Measurements from ENCODE around the gene CAMKMT.

CAMKMT gene

GRCh38 chr2:44688456-44689124 lies 326.8 kb downstream of the CAMKMT start:
- Histone ChIP-seq H3K14ac (ENCODE audit: low read length) (no peak overlapping the region), H4K8ac (ENCODE audit: low read depth, low read length) (no peak overlapping the region), H3K4me3 (ENCODE audit: low read depth, low read length) (no peak overlapping the region), H3K9me3 (ENCODE audit: insufficient read depth, low read depth, low read length) (no peaks in the 10 kb centered on the region), H2BK5ac (ENCODE audit: low read depth, low read length, poor library complexity) (no peak overlapping the region), H2AK5ac (ENCODE audit: low read length) (no peak overlapping the region), H2BK120ac (ENCODE audit: insufficient read depth, low read length, poor library complexity) (no peak overlapping the region), H2BK12ac (ENCODE audit: low read length) (no peak overlapping the region), H3K36me3 (ENCODE audit: control insufficient read depth in 1 of 2, insufficient read depth in 2 of 2, low read length in 2 of 2) (no peaks in the 10 kb centered on the region), H2AFZ (ENCODE audit: insufficient read depth, low read length, poor library complexity) (no peak overlapping the region), H3K27ac (ENCODE audit: low read depth, low read length) (no peak overlapping the region), H3K79me2 (ENCODE audit: control insufficient read depth, insufficient read depth, low read length, poor library complexity) (no peaks in the 10 kb centered on the region), H3K4me1 (ENCODE audit: control insufficient read depth in 1 of 2, insufficient read depth in 2 of 2, low read length in 2 of 2) (no peaks in the 10 kb centered on the region), H3K18ac (ENCODE audit: low read length) (no peak overlapping the region), H4K91ac (ENCODE audit: low read depth, low read length) (no peak overlapping the region), H3K9ac (ENCODE audit: low read length) (no peak overlapping the region), H3K4me2 (ENCODE audit: low read length) (no peak overlapping the region), H3K4ac (ENCODE audit: low read depth, low read length) (no peak overlapping the region), H3K23ac (ENCODE audit: low read length) (no peak overlapping the region), H4K12ac (ENCODE audit: low read depth, low read length) (no peak overlapping the region), H3K27me3 (ENCODE audit: insufficient read depth, low read length) (no peaks in the 10 kb centered on the region), H3K79me1 (ENCODE audit: low read length) (no peaks in the 10 kb centered on the region)
- DNase-seq, result peak; percentile 17 to 83
- no CpG with 5 or more reads among the region's 2 CpGs for WGBS (ENCODE audit: extremely low coverage, insufficient coverage, insufficient read length)

- H4K8ac ChIP-seq (ENCODE audit: low read depth, low read length), result no peak overlapping the region
- H3K18ac ChIP-seq (ENCODE audit: low read length), result no peak overlapping the region
- no peak overlapping the region for H3K4ac ChIP-seq (ENCODE audit: low read depth, low read length)
- H4K91ac ChIP-seq (ENCODE audit: low read depth, low read length), result no peak overlapping the region
- WGBS (ENCODE audit: extremely low coverage, insufficient coverage, insufficient read length), result no CpG with 5 or more reads among the region's 1 CpG
- H3K4me1 ChIP-seq (ENCODE audit: control insufficient read depth in 1 of 2, insufficient read depth in 2 of 2, low read length in 2 of 2), result no peaks in the 10 kb centered on the region
- H2AK5ac ChIP-seq (ENCODE audit: low read length), result no peak overlapping the region
- no peak overlapping the region for H3K4me3 ChIP-seq (ENCODE audit: low read depth, low read length)
- H3K4me2 ChIP-seq (ENCODE audit: low read length), result no peak overlapping the region
- no peaks in the 10 kb centered on the region for H3K36me3 ChIP-seq (ENCODE audit: control insufficient read depth in 1 of 2, insufficient read depth in 2 of 2, low read length in 2 of 2)
- no peaks in the 10 kb centered on the region for H3K79me1 ChIP-seq (ENCODE audit: low read length)
- no peak overlapping the region for H2BK5ac ChIP-seq (ENCODE audit: low read depth, low read length, poor library complexity)
- DNase-seq, result no peak
- no peak overlapping the region for H4K12ac ChIP-seq (ENCODE audit: low read depth, low read length)
- H3K9me3 ChIP-seq (ENCODE audit: insufficient read depth, low read depth, low read length), result no peaks in the 10 kb centered on the region
- no peak overlapping the region for H2BK12ac ChIP-seq (ENCODE audit: low read length)
- H3K14ac ChIP-seq (ENCODE audit: low read length), result no peak overlapping the region
- H3K23ac ChIP-seq (ENCODE audit: low read length), result no peak overlapping the region
- H2BK120ac ChIP-seq (ENCODE audit: insufficient read depth, low read length, poor library complexity), result no peak overlapping the region
- no peak overlapping the region for H3K27ac ChIP-seq (ENCODE audit: low read depth, low read length)
- H3K9ac ChIP-seq (ENCODE audit: low read length), result no peak overlapping the region
- no peaks in the 10 kb centered on the region for H3K79me2 ChIP-seq (ENCODE audit: control insufficient read depth, insufficient read depth, low read length, poor library complexity)
- no peak overlapping the region for H2AFZ ChIP-seq (ENCODE audit: insufficient read depth, low read length, poor library complexity)
- no peaks in the 10 kb centered on the region for H3K27me3 ChIP-seq (ENCODE audit: insufficient read depth, low read length)
These were observed 327.8 kb downstream of the CAMKMT start for GRCh38 chr2:44689516-44689915.

GRCh38 chr2:44691174-44691785 lies 329.5 kb downstream of the CAMKMT start:
- H4K8ac ChIP-seq (ENCODE audit: low read depth, low read length), result no peak overlapping the region
- H3K4me3 ChIP-seq (ENCODE audit: low read depth, low read length), result no peak overlapping the region
- no peak overlapping the region for H4K12ac ChIP-seq (ENCODE audit: low read depth, low read length)
- no peak overlapping the region for H3K14ac ChIP-seq (ENCODE audit: low read length)
- H3K27ac ChIP-seq (ENCODE audit: low read depth, low read length), result no peak overlapping the region
- no peaks in the 10 kb centered on the region for H3K36me3 ChIP-seq (ENCODE audit: control insufficient read depth in 1 of 2, insufficient read depth in 2 of 2, low read length in 2 of 2)
- DNase-seq, result no peak
- H3K18ac ChIP-seq (ENCODE audit: low read length), result no peak overlapping the region
- H2AFZ ChIP-seq (ENCODE audit: insufficient read depth, low read length, poor library complexity), result no peak overlapping the region
- no peak overlapping the region for H3K4ac ChIP-seq (ENCODE audit: low read depth, low read length)
- H2BK120ac ChIP-seq (ENCODE audit: insufficient read depth, low read length, poor library complexity), result no peak overlapping the region
- no peak overlapping the region for H2AK5ac ChIP-seq (ENCODE audit: low read length)
- H3K9me3 ChIP-seq (ENCODE audit: insufficient read depth, low read depth, low read length), result no peaks in the 10 kb centered on the region
- H3K27me3 ChIP-seq (ENCODE audit: insufficient read depth, low read length), result no peaks in the 10 kb centered on the region
- no peak overlapping the region for H4K91ac ChIP-seq (ENCODE audit: low read depth, low read length)
- H3K4me1 ChIP-seq (ENCODE audit: control insufficient read depth in 1 of 2, insufficient read depth in 2 of 2, low read length in 2 of 2), result no peaks in the 10 kb centered on the region
- H3K9ac ChIP-seq (ENCODE audit: low read length), result no peak overlapping the region
- H2BK12ac ChIP-seq (ENCODE audit: low read length), result no peak overlapping the region
- H3K79me2 ChIP-seq (ENCODE audit: control insufficient read depth, insufficient read depth, low read length, poor library complexity), result no peaks in the 10 kb centered on the region
- no peak overlapping the region for H3K23ac ChIP-seq (ENCODE audit: low read length)
- H2BK5ac ChIP-seq (ENCODE audit: low read depth, low read length, poor library complexity), result no peak overlapping the region
- H3K4me2 ChIP-seq (ENCODE audit: low read length), result no peak overlapping the region
- H3K79me1 ChIP-seq (ENCODE audit: low read length), result no peaks in the 10 kb centered on the region
- WGBS (ENCODE audit: extremely low coverage, insufficient coverage, insufficient read length), result no CpG with 5 or more reads among the region's 10 CpGs

GRCh38 chr2:44692821-44693220 lies 331.1 kb downstream of the CAMKMT start:
- H4K8ac ChIP-seq (ENCODE audit: low read depth, low read length), result no peak overlapping the region
- no peak overlapping the region for H3K9ac ChIP-seq (ENCODE audit: low read length)
- H3K14ac ChIP-seq (ENCODE audit: low read length), result no peak overlapping the region

More at GRCh38 chr2:44692821-44693220, 331.1 kb downstream of the CAMKMT start:
- Histone ChIP-seq H3K36me3 (ENCODE audit: control insufficient read depth in 1 of 2, insufficient read depth in 2 of 2, low read length in 2 of 2) (no peaks in the 10 kb centered on the region), H3K9me3 (ENCODE audit: insufficient read depth, low read depth, low read length) (no peaks in the 10 kb centered on the region), H4K12ac (ENCODE audit: low read depth, low read length) (no peak overlapping the region), H3K4me1 (ENCODE audit: control insufficient read depth in 1 of 2, insufficient read depth in 2 of 2, low read length in 2 of 2) (no peaks in the 10 kb centered on the region), H3K79me1 (ENCODE audit: low read length) (no peaks in the 10 kb centered on the region), H2AFZ (ENCODE audit: insufficient read depth, low read length, poor library complexity) (no peak overlapping the region), H3K18ac (ENCODE audit: low read length) (no peak overlapping the region), H2BK120ac (ENCODE audit: insufficient read depth, low read length, poor library complexity) (no peak overlapping the region), H2BK5ac (ENCODE audit: low read depth, low read length, poor library complexity) (no peak overlapping the region), H3K4ac (ENCODE audit: low read depth, low read length) (no peak overlapping the region), H3K79me2 (ENCODE audit: control insufficient read depth, insufficient read depth, low read length, poor library complexity) (no peaks in the 10 kb centered on the region), H3K4me3 (ENCODE audit: low read depth, low read length) (no peak overlapping the region), H3K27me3 (ENCODE audit: insufficient read depth, low read length) (no peaks in the 10 kb centered on the region), H4K91ac (ENCODE audit: low read depth, low read length) (no peak overlapping the region), H2BK12ac (ENCODE audit: low read length) (no peak overlapping the region), H2AK5ac (ENCODE audit: low read length) (no peak overlapping the region), H3K4me2 (ENCODE audit: low read length) (no peak overlapping the region), H3K27ac (ENCODE audit: low read depth, low read length) (no peak overlapping the region), H3K23ac (ENCODE audit: low read length) (no peak overlapping the region)
- DNase-seq, result no peak
- 100% methylated on average over 1 of the region's 4 CpGs for WGBS (ENCODE audit: extremely low coverage, insufficient coverage, insufficient read length)

Data from trophoblast cell (in vitro differentiated cells and primary cell).